22Rv1 (cell line): Measurements from ENCODE around the gene RBM42.

Experiments
- H3K27ac ChIP-seq: fragments of 450-650 bp; 2 replicates; pipeline ENCODE4 v1.5.1; 2017
- CTCF ChIP-seq: fragments of 450-650 bp; IDR thresholded peaks from 2 replicates; pipeline ENCODE4 v1.5.1; 2017; ENCODE audit warnings: mild to moderate bottlenecking
- ZFX ChIP-seq: fragments of 450-650 bp; IDR thresholded peaks from 2 replicates; pipeline ENCODE4 v1.6.1; 2017; ENCODE audit warnings: antibody characterized with exemption, borderline replicate concordance

RBM42 gene

GRCh38 chr19:35612559-35613321 is 16.1 kb upstream of the RBM42 start, which contains the start of gene HAUS5:
TSS of gene HAUS5 (plus strand) at chr19:35612735. CDS start at chr19:35612795, 60 bp downstream.
- peak; percentile 14; the same call in 1 of the 2 replicates for TF ChIP-seq CTCF
- no peak for TF ChIP-seq ZFX
- H3K27ac ChIP-seq, result peak within 1 kb of the TSS; percentile 60

- TF ChIP-seq CTCF (no peak), ZFX (no peak)
- peak overlapping the region; percentile 60 for H3K27ac ChIP-seq
These were observed 15.3 kb upstream of the RBM42 start for GRCh38 chr19:35613574-35613973.

GRCh38 chr19:35615036-35615435 is 13.8 kb upstream of the RBM42 start:
- no peak for TF ChIP-seq ZFX
- TF ChIP-seq CTCF, result no peak
- H3K27ac ChIP-seq, result no peak overlapping the region

GRCh38 chr19:35618857-35619256 is 10.0 kb upstream of the RBM42 start:
- no peak for TF ChIP-seq CTCF
- no peak for TF ChIP-seq ZFX
- H3K27ac ChIP-seq, result no peak overlapping the region

GRCh38 chr19:35619290-35619923 is 9.4 kb upstream of the RBM42 start:
- no peak overlapping the region for H3K27ac ChIP-seq
- no peak for TF ChIP-seq ZFX
- no peak for TF ChIP-seq CTCF

- TF ChIP-seq CTCF (no peak), ZFX (no peak)
- no peak overlapping the region for H3K27ac ChIP-seq
These were observed 8.8 kb upstream of the RBM42 start for GRCh38 chr19:35620001-35620400.

GRCh38 chr19:35621708-35622107 is 7.1 kb upstream of the RBM42 start:
- H3K27ac ChIP-seq, result no peak overlapping the region
- no peak for TF ChIP-seq CTCF
- no peak for TF ChIP-seq ZFX
